HG03565 (cell line): ENCODE measurements around the gene GASK1A.
"Not testable (repeated sequence)": the region's sequence is repeated elsewhere in the genome, so short reads cannot be mapped to it uniquely, and the experiment has no call there.

ENCODE experiments used
- ATAC-seq: cut with Tn5 transposase; IDR thresholded peaks from one replicate; pipeline ENCODE4 v1.9.1; 2021; ENCODE audit warnings: mild to moderate bottlenecking, moderate library complexity; ENCODE audit not compliant: unreplicated experiment

The GASK1A gene

DNA sequence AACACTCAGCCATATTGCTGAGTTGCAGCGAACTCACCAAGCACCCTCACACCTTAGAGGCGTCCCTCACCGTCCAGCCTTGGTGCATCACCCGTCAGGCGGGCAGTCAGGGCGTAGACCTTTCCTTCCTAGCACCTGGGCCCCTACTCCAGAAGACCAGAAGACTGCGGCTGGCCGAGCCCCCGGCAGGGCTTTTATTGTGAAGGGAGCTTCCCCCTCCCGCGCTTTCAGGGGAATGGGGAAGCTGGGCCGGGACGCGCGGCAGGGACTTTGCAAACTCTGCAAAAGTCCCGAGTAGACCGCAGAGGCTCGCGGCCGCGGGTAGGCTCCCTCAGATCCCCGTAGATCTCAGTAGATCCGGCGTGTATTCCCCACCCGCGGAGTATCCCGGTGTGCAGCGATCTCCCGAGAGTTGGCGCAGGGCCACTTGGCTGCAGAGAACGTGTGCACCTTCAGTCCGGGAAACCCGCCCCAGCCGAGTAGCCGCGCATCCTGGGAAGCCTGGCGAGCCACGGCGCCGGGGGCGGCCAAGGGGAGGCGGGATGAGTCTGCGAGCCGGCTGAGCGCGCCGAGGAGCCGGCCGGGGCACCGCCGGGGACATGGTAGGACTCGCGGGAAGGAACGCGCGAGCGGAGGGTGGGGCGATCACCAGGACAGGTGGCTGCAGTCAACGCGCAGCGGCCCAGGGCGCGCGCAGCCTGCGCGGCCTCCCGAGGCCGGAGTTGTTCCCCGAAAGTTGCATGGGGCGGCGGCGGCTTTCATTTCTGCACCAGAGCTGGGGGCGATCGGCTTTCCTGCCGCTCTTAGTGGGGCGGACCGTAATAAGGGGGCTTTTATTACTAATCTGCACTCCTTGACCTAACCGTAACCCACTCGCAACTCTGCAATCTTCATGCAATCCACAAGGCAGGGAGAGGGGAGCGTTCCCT, at the start of gene GASK1A:
TSS of gene GASK1A (plus strand) at position 268 of the 929 bp plus-strand sequence. CDS start at position 600, 332 bp downstream.
- no peak for ATAC-seq

DNA sequence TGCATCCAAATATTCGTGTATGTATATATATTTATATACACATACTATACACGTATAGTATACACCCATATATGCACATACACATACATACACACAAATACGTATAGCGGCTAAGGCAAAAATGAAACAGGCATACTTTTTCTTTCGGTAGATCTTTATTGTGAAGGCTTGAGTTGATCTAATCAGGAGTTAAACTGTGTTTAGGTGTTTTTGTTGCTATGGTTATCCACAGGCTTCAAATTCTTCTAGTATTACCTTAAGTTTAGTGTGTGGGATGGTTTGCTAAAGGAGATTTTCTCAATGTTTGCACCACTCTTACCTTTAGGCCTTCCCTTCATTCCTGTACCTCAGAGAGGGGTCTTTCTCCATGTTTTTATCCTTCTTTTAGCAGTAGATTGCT, 45.0 kb upstream of the GASK1A start:
- ATAC-seq = no peak

DNA sequence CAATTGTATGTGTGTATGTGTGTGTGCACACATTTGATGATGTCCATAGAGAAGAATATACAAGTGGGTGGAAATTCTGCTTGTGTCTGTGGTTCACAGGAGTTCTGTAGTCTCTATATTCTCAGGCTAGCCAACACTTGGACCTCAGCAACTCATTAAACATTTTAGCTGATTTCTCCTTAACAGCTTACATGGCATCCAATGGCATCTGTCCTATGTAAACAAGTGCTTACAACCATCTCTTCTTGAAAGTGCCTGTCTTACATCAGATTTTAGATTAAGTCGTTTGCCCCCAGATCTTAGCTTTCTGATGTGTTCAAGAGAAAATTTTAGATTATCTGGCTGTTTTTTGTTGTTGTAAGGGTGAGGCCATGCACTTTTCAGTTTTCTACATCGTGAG, 44.2 kb upstream of the GASK1A start:
- ATAC-seq = no peak

- no peak for ATAC-seq
Observed at GRCh38 chr3:42935472-42935871, 43.6 kb upstream of the GASK1A start.

DNA sequence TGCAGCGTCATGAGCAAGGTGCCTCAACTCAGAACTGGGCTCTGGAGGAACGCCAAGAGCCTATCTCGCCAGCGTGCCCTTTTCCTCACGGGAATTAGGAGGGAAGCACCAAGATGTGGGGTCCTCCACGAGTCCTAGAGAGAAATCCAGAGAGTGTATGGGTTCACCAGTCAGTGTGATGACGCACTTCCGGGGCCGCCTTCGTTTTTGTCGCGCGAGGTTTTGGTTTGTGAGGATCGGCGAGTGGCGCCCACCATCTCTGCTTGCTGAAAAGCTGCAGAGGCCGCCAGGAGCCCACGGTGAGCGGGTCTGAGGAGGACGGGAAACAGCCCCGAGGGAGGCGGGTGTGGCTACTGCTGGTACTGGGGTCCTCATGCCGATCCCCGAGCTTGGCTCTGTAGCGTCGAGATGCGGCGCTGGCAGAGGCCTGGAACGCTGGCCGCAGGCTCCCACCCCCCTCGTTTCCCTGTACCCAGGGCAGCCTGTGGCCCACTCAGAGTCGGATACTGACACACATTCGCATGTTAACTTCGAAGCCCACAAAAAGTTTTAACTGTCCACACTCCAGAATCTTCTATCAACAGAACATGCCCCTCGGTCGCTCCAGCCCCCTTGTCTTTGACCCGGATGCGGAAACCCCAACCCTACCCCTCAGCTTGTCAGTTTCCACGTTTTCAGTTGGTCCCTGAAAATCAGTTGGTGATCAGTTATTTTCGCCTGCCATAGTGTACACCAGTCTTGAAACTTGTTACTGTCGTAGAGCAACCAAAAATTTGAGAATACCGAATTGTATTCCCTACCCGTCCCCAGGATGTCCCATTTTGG, 42.7 kb upstream of the GASK1A start:
- no peak for ATAC-seq

GRCh38 chr3:42937334-42937733, 41.8 kb upstream of the GASK1A start:
- no peak for ATAC-seq

- ATAC-seq = no peak
Observed at GRCh38 chr3:42942693-42943092, 36.4 kb upstream of the GASK1A start.

- peak; percentile 41 for ATAC-seq
Observed at GRCh38 chr3:42946050-42946449, 33.1 kb upstream of the GASK1A start.

DNA sequence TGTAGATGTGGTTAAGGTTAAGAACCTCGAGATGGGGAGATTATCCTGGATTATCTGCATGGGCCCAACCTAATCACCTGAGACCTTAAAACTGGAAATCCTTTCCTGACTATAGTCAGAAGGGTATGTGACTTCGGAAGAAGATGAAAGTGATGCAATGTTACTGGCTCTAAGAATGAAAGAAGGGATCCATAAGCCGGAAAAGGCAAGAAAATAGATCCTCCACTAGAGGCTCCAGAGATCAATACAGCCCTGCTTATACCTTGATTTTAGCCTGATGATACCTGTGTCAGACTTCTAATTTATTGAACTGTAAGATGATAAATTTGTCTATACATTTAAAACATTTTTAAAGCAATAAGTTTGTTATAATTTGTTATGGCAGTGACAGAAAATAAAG, 21.5 kb upstream of the GASK1A start:
- ATAC-seq = no peak

DNA sequence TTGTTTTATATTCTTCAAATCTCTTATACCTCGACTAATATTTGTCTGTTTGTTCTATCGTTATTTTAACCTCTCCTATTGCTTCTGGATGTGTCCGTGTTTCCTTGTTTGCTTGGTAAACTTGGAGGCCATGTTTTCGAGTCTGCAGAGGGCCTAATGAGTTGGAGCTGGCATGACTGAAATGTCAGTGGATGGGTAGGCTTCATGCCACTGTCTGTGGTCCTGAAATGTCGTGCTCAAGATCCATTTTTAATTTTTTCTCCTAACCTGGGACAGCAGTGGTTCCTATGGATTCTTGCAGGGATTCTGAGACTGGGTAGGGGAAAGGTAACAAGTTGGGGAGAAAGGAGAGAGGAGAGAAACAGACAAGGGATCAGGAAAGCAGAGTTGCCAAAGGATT, 18.8 kb upstream of the GASK1A start:
- no peak for ATAC-seq

DNA sequence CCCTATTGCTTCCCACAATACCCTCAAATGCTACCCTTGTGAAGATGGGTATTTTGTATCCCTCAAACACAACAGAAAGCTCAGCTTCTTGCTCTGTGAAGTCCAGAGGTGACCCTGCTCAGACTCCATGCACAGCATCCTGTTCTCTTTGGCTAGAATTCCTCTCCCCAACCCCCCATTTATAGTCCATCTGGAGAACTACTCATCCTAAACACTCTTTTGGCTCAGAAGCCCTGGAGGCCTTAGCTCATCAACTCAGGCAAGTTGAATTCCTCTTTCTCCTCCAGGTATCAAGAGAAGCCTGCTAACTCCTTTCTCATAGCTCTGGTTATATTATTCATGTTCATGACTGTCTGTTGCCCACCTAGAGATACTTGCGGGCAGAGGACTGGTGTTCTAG, 18.3 kb upstream of the GASK1A start:
- ATAC-seq = no peak

GRCh38 chr3:42961633-42962032, 17.5 kb upstream of the GASK1A start:
- ATAC-seq = no peak

- no peak for ATAC-seq
Observed at GRCh38 chr3:42963269-42963668, 15.8 kb upstream of the GASK1A start.

DNA sequence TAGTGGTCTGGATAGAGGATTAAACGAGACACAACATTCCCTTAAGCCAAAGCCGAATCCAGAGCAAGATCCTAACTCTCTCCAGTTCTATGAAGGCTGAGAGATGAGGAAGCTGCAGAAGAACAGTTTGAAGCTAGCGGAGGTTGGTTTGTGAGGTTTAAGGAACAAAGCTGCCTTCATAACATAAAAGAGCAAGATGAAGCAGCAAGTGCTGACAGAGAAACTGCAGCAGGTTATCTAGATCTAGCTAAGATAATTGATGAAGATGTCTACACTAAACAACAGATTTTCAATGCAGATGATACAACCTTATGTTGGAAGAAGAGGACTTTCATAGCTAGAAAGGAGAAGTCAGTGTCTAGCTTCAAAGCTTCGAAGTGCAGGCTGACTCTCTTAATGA, 14.8 kb upstream of the GASK1A start:
- no peak for ATAC-seq

- no peak for ATAC-seq
Observed at GRCh38 chr3:42970557-42970956, 8.6 kb upstream of the GASK1A start.

DNA sequence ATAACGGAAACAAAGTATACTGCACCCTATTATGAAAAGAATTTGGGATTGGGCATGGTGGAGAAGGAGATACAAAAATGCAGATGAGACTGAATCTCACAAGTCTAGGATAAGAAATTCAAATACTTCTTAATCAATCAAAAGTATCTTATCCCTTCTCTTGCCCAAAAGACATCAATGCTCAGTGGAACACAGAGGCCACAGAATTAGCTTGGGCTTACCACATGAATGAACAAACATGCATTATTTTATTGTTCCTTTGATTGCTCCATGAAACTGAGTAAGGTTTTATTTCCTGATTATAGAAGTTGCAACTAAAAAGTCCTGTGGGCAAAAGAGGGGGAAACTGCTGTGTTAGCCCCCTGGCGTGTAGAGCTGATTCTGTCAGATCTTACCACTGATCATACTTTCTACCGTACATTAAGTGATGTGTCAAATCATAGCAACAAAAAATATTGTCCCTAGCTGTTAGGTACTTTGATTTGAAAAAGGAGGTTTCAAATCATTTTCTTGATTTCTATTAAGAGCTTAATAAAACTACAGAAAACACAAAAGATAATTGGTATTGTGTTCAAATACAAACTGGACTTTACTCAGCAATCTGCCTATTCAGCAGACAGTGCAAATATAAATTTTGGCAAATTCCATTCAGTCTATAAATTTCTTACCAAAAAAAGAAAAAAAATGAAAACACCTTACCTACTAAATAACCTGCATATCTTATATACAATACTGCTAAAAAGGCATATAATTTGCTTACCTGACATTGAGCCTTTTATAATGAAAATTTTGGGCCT, 7.9 kb upstream of the GASK1A start:
- no peak for ATAC-seq

GRCh38 chr3:42974906-42975305, 4.2 kb upstream of the GASK1A start:
- ATAC-seq = not testable (repeated sequence)

GRCh38 chr3:42975456-42975855, 3.7 kb upstream of the GASK1A start:
- no peak for ATAC-seq

DNA sequence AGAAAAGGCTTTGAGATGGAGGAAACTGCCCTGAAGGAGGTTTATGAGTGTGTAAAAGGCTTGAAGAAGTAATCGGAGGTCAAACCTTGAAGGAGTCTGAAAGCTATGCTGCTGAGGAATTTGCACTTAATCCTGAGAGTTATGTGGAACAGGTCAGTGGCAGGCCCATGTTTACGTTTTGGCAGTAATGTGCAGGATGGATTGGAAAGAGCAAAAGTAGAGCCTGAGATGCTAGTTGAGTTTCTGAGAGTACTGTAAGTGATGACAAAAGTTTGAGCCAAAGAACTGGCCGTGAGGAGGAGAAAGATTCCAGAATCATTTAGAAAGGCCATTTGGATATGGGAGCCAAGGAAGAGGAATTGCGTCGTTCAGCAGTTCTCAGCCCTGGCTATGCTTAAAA, 3.2 kb upstream of the GASK1A start:
- no peak for ATAC-seq

GRCh38 chr3:42980209-42980608, 1.1 kb downstream of the GASK1A start:
- no peak for ATAC-seq

DNA sequence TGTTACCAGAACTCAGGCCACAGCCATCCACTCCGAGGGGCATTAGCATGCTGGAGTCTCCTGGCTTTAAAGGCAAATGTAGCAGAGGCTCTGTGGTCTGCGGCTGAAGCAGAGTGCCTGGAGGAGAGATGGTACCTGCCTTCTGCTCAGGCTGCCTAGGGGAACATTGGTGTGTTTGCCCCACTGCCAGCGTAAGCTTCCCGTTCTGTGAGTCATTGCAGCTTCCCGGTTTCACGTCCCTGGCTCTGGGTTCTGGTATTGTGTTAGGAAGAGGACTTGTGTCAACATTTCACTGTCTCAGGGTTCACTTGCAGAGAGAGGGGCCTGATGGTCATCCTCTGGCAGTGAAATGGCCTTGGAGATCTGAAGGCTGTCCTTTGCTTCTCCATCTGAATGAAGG, 1.8 kb downstream of the GASK1A start:
- ATAC-seq = no peak
